ENCODE data around the gene MIEN1.
"Not testable (repeated sequence)": the region's sequence is repeated elsewhere in the genome, so short reads cannot be mapped to it uniquely, and the experiment has no call there.

The MIEN1 gene

DNA sequence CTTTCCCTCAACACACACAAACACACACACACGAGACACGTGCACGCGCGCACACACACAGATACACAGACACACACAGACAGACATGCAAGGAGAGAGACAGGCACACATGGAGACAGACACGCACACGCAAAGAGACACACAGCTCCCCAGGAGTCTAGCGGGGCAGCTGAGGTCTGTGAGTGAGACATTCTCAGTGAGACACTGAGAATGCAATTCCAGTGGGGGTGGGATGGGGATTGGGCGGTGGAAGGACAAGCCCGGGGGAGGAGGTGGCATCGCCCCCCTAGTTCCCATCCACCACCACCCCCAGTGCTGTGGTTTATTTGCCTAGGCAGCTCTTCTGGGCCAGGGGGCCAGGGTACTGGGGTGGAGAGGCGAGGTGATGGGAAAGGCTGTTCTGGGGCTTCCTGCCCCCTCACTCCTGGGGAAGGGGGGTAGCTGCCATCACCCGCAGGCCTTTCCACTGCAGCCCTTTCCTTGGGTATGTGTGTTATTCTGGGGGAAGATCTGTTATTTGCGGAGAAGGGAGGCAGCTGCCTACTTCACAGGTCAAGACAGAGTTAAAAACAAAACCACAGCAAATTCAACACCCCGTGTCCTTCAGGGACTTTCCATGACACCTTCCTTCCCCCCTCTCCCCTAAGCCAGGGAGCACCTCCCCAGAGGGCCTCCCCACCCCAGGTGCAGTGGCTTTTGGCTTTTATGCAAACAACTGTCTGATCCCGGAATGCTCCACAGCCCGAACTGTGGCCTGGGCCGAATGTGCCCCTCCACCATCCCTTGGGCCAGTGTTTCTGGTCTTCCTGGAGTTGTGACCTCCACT lies 25.4 kb upstream of the MIEN1 start:
- DNase-seq = no peak

DNA sequence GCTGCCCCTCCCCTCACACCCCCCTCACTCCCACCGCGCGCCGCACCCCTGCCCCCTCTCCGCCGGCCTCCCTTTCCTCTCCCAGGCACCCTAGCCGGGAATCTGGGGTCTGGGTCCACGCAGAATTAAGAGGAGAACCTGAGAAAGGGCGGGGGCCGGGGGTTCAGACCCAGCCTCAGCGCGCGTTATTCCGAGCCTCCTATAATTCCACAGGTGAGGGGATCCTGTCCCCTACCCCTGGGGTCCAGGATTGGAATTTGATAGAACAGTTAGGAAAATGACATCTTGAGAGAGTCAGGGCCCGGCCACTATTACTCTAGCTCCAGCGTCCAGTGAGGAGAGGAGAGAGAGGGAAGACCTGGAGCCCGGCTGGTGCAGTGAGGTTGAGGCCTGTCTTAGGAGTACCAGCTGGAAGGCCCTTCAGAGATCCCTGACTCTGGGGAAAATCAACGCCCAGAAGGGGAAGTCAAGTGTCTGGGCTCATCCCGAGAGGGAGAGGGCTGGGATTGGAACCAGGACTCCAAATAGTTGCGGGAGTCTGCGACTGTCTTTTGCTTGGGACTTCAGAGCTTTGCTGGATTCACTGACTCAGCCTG lies 24.7 kb upstream of the MIEN1 start:
- no peak for DNase-seq

DNA sequence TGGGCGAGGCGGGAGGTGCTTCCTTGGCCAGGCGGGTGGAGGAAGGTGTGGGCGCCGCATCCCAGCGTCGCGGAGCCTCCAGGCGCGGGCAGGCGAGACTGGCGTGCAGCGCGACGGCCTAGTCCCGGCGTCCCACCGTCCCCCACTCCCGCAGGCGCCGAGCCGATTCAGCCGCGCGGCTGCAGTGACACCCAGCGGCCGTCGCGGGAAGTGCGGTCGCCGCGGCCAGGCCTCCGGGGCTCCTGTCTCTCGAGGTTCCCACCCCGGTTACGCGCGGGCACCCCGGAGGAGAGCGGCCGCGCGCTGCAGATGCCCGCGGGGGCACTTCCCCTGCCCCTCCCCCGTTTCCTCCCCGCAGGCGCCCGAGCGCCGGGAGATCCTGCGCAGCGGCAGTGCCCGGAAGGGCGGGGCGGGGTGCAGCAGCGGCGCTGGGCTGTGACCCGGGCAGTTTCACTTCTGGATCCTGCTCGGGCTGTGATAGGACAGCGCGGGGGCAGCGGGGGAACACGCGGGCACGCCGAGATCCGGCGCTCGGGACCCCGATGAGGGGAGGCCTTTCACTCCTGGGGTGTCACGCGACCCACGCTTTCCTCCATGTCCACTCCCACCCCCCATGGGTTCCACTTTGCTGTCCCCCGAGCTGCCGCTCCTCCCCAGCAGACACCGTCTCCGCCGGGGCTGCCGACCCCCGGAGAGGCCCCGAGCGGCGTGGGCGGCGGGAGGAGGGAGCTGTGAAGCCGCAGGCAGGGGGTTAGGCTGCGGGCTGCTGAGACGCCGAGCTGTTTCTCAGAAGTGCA lies 24.0 kb upstream of the MIEN1 start:
- DNase-seq = peak; percentile 42

DNA sequence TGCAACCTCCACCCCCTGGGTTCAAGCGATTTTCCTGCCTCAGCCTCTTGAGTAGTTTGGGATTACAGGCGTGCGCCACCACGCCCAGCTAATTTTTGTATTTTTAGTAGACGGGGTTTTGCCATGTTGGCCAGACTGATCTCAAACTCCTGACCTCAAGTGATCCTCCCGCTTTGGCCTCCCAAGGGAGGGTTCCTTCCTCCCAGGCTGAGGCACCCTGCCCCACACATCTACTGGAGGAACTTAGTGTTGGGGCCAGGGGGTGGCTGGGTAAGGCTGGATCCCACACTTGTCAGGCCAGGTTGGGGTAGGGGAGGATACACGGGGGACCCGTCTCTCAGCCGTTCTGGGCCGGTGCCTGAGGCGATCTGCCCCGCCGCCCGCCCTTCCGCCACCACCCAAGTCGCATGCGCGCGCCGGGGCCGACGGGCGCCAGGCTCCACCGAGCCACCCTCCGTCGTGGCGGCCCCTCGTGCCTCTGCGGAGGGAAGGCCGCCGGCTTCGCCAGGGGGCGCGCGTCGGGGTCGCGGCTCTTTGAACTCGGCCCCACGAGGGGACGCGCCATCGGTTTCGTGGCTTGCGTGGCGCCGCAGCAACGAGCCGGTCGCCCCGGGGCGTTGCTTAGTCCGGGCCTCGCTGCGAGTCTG lies 23.3 kb upstream of the MIEN1 start:
- no peak for DNase-seq

DNA sequence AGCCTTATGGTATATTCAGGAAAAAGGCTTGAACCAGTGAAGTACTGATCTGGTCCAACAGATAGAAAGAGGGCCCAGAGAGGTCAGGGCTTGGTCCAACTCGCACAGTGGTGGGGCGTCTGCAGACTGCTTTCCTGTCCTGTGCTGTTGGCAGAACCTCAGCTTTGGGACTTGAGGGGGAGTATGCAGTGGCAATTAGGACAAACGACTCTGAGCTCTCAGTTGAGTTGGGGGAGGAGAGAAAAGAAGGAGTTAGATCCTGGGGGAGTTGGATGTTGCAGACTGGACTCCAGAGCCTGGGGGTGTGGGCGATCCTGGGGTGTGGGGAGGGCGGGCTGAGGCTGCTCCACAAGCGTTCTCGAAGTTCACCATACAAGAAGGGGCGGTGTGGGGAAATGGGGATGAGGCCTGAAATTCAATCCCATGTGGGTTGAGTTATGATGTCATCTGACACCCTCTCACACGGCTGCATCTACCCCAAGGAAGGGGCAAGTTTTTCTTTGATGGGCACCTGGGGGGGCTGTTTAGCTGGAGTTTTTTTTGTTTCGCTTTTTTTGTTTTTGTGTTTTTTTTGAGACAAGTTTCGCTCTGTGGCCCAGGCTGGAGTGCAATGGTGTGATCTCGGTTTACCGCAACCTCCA lies 22.0 kb upstream of the MIEN1 start:
- no peak for DNase-seq

DNA sequence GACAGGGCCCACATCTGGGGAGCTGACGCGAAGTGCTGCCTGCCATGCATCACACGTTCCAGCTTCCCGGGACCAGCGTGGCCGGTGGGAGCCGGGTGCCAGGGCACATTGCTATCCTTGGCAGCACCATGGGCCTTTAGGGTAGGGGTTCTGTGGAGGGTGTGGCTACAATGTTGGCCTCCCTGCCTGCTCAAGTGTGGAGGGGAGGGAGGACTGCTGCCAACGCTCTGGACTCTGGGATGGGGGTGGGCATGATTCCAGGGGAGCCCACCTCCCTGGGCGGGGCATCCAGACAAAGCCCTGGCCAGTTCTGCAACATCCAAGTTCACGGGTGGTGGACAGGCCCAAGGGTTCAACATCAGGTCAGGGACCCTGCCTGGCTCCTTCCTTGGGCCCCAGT lies 21.3 kb upstream of the MIEN1 start:
- DNase-seq = no peak

DNA sequence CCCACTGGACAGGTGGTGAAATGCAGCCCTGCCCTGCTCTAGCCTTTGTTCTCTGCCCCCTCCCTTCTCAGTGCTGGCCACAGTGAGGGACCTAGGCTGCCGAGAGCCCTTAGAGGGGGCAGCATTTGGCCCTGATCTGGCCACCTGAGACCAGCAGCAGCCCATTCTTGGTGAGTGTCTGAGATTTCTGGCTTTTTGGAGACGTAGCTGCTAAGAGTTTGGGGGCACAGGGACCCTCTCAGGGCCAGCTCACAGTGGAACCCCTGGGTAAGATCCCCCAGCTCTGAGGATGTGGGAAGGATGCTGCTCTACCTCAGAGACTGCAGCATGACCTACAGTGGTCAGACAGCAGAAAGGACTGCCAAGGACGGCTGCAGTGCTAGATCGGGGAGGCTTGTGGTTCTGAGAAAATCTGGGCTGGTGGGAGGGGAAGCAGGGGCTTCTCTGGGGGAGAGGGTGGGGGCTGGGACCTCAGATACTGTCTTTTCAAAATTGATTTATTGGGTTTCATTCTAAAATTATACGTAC lies 20.7 kb upstream of the MIEN1 start:
- DNase-seq = no peak

DNA sequence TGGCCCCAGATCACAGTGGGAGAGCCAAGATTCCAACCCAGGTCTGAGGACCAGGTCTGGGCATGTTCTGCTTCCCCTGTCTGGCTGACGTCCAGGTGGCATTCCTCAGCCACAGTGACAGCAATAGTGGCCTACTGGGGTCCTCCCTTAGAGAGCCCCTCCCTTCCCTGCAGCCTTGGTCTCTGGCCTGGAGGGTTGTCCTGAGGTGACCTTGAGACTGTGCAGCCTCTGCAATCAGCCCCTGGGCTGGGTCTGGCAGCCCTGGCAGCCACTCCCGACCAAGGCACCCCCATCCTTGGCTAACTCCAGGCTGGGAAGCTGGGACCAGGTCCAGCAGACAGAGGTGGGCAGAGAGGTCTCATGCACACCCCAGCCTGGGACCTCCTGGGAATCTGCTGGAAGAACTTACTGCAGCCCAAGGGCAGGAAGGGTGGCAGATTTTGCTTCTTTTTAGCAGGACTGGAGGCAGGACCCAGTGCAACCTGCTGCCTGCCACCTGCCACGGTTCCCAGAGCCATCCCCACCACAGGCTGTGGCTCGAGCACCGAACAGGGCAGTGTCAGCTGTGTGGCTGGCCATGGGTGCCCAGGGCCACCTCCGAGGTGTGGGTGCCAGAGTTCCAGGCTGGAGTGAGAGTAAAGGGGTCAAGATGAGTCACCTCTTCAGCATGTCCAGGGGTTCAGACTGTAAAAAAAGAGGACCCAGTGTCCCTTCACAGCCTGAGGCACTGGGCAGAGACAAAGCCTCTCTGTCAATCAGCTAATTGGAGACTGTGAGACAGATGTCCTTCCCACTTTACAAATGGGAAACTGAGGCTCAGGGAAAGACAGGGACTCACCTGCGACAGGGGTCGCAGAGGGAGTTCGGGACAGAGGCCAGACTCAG lies 20.0 kb upstream of the MIEN1 start:
- DNase-seq = no peak

DNA sequence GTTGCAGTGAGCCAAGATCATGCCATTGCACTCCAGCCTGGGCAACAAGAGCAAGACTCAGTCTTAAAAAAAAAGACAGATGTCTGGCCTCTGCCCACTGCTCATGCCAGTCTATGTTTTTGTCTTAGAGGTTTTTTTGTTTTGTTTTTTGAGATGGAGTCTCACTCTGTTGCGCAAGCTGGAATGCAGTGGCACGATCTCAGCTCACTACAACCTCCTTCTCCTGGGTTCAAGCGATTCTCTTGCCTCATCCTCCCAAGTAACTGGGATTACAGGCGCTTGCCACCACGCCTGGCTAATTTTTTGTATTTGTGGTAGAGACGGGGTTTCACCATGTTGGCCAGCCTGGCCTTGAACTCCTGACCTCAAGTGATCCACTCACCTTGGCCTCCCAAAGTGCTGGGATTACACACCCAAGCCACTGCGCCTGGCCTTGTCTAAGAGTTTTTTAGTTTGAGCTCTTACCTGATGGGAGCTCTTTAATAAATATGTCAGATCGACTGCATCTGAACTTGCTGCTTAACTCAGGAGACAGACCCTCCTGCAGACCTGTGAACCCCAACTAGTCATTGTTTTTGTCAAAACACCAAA lies 18.2 kb upstream of the MIEN1 start:
- not testable (repeated sequence) for DNase-seq

DNA sequence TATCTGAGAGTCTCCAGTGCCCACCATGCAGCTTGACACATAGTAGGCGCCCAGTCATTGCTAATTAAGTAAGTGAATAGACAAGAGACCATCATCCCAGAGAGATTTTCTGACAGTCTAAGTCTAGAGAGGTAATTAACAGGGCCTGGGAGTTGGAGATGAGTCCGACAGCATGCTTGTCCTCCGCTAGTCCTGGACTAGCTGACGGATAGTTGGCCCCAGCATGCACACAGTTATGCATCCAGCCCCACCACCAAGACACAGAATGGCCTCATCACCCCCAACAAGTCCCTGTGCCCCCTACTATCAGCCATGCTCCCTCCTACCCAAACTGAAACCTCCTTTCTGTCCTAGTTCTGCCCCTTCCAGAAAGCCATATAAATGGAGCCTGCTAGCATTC lies 17.4 kb upstream of the MIEN1 start:
- no peak for DNase-seq

DNA sequence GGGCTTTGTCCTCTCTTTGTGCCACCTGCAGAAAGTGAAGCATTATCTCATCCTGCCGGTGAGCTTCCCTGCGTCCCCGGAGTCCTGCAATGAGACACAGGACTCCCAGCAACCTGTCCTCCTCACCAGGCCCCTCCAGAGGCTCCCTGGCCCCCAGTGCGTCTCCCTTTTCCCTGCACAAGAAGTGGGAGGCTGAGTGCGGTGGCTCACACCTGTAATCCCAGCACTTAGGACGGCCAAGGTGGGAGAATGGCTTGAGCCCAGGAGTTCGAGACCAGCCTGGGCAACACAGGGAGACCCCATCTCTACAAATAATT lies 15.8 kb upstream of the MIEN1 start:
- DNase-seq = no peak

DNA sequence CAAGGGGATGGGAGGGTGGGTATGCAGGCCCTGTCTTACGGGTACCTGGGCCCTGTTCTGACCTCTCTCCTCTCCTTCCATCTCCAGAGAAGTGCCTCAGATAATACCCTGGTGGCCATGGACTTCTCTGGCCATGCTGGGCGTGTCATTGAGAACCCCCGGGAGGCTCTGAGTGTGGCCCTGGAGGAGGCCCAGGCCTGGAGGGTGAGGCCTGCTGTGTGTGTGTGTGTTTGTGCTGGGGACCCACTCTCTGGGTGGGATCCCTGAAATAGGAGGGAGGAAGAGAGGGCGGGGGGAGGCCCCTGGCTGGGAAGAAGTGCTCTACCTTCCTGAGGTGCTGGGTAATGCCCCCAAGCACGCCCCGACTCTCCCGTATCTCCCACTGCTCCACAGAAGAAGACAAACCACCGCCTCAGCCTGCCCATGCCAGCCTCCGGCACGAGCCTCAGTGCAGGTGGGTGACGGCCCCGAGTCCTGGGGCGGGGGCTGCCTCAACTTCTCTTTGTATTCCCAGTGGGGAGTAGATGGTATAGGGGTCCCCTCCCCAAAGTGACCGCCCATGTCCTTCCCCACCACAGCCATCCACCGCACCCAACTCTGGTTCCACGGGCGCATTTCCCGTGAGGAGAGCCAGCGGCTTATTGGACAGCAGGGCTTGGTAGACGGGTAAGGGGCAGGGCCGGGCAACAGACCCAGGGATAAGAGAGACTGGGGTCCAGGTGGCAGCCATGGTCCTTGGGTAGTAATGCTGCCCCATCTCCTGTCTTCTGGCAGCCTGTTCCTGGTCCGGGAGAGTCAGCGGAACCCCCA lies 15.2 kb upstream of the MIEN1 start:
- no peak for DNase-seq

DNA sequence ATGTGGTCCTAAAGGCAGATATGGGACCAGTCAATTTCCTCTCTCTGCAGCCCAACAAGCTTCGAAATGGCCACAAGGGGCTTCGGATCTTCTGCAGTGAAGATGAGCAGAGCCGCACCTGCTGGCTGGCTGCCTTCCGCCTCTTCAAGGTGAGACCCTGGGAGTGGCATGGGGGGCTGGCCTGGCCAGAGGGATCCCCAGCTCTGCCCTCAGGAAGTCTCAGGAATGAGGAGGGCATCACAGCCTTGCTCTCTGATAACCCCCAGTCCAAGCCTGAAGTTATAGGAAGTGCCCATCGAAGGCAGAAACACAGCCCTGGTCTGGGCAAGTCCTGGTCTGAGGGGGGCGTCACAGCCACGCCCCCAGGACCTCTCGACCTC lies 14.5 kb upstream of the MIEN1 start:
- no peak for DNase-seq

DNA sequence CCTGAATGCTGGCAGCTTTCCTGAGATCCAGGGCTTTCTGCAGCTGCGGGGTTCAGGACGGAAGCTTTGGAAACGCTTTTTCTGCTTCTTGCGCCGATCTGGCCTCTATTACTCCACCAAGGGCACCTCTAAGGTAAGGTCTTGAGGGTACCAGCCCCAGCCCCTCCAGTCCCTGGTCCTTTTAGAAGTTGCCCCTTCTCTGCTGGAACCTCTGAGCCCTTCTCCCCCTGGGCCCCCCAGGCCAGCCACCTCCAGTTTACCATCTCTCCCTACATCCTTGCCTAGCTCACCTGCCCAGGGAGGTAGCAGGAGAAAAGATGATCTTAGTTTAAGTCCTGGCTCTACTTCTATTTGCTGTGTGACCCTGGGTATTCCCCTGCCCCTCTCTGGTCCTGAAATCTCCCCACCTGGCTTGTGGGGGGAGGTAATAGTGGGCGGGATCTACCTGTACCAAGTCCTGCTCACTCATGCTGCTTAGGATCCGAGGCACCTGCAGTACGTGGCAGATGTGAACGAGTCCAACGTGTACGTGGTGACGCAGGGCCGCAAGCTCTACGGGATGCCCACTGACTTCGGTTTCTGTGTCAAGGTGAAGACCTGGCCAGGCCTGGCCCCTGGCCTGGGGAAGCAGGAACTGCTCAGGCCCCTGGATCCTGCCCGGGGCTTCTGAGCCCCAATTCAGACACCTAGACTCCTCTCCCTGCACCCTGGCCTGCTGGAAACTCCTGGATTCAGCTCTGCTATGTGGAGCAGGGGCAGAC lies 13.9 kb upstream of the MIEN1 start:
- no peak for DNase-seq

DNA sequence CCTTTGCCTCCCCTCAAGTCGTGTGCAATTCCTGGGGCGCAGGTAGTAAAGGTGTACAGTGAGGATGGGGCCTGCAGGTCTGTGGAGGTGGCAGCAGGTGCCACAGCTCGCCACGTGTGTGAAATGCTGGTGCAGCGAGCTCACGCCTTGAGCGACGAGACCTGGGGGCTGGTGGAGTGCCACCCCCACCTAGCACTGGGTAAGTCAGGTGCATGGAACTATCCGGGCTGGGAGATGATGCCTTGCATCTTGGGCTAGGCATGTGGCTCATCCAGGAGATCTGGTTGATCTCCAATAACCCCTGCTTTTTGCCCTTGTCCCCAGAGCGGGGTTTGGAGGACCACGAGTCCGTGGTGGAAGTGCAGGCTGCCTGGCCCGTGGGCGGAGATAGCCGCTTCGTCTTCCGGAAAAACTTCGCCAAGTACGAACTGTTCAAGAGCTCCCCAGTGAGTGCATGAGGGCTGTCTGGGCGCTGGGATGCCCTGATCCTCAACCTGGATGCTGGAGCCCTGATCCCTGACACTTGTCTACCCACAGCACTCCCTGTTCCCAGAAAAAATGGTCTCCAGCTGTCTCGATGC lies 12.6 kb upstream of the MIEN1 start:
- DNase-seq = no peak

DNA sequence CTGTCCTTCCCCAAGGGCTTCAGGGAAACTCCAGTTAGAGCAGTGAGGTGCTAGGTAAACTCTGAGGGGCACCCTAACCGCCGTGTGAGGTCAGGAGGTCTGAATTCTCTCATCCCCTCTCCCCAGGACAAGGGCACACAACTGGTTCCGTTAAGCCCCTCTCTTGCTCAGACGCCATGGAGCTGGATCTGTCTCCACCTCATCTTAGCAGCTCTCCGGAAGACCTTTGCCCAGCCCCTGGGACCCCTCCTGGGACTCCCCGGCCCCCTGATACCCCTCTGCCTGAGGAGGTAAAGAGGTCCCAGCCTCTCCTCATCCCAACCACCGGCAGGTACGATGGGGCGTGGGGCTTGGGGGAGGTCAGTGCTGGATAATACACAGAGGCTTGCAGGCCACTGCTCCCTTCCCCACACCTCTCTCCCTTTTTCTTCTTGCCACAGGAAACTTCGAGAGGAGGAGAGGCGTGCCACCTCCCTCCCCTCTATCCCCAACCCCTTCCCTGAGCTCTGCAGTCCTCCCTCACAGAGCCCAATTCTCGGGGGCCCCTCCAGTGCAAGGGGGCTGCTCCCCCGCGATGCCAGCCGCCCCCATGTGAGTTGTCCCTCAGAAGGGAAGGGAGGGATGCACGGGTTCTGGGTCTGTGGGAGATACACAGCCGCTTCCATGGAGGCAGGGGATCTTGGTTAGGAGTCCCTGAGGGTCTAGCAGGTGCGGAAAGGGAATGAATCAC lies 12.0 kb upstream of the MIEN1 start:
- DNase-seq = no peak

DNA sequence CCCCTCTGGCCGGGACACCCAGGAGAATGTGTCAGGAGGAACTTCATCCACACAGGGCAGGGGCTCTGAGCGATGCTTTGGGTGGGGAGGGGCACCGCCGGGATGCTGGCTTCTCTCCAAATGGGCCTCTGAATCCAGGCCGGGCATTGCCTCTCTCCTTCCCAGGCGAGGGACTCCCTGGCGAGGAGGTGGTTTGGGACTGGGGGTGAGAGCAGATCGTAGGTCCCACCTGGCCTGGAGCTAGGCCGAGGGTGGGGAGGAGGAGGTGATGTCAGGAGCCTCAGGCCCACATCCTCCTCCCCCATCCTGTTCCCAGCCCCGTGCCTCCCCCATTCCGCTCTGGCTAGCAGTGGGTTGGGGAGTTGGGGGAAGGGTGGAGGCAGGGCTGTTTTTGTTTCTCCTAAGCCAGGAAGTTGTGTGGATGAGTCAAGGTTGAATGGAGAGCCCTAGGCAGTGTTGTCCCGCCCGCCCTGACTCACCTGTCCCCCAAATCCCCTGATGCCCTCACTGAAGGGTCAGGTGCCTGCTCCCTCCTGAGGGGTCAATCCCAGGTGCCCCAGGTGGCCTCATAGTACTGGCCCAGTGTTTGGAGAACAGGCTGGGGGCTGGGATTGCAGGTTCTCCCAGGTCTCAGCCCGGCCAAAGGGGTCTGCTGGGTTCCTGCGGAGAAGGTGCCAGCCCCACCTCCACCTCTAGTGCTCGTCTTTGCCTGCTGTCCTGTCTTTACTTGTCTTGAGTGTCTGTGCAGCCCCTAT lies 10.2 kb upstream of the MIEN1 start:
- no peak for DNase-seq

DNA sequence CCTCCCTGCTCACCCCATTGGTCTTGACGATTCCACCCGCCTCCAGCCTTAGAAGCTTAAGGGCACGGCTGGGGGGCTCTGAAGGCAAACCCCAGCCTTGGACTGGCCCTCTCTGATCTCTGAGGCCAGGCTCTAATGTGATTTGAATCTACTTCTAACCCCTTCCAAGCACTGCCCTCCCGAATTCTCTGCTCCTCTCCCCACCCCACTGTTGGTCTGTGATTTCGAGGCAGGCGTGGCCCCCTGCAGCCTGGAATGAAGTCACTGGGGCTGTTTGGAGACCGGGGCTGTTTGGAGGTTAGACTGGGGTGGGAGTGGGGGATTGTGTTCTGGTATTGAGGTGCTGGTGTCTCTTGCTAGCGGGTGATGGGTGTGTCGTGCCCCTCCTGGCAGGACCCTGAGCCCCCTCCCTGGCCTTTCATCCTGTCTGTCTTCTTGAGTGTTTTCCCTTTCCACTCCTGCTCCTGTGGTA lies 9.6 kb upstream of the MIEN1 start:
- DNase-seq = no peak
